Right lobe of liver (tissue), 6 donors: ENCODE measurements around the gene BEND3. TPM values are rescaled to one million over a fixed set of nuclear protein-coding genes. Genes with fewer than 3 reads are reported as not detected.

Source experiments
- ATAC-seq, 4 donors: fragments of 200-7000 bp; cut with Tn5 transposase; one replicate each; pipeline ENCODE4 v1.9.1; 2020; ENCODE audit warnings: mild to moderate bottlenecking in 4 of 4, moderate library complexity in 4 of 4
- DNase-seq, 3 donors: peaks; one replicate each; pipeline ENCODE4 v3.0.0-alpha.2; 2020
- H3K27ac ChIP-seq, 3 donors: fragments of 200-600 bp; one replicate each; pipeline ENCODE4 v1.8.0; 2022
- H3K27me3 ChIP-seq, 2 donors: fragments of 200-600 bp; one replicate each; pipeline ENCODE4 v1.8.0; 2022
- H3K36me3 ChIP-seq, 4 donors: fragments of 200-600 bp; sonication (generic) in 1 of 4; one replicate each; pipeline versions ENCODE4 v1.5.1 to v1.8.0; 2017 to 2022; ENCODE audit warnings: control low read depth in 1 of 4
- H3K4me1 ChIP-seq, 4 donors: fragments of 200-600 bp; sonication (generic) in 1 of 4; one replicate each; pipeline versions ENCODE4 v1.5.1 to v1.8.0; 2017 to 2022; ENCODE audit warnings: control low read depth in 1 of 4
- H3K4me3 ChIP-seq, 3 donors: fragments of 200-600 bp; one replicate each; pipeline ENCODE4 v1.8.0; 2022
- H3K9me3 ChIP-seq, 4 donors: fragments of 200-600 bp; sonication (generic) in 1 of 4; one replicate each; pipeline versions ENCODE4 v1.5.1 to v1.8.0; 2017 to 2022; ENCODE audit warnings: control low read depth in 1 of 4
- CTCF ChIP-seq, 4 donors: fragments of 200-600 bp in 3 of 4; fragments of 450-650 bp in 1 of 4; IDR thresholded peaks; one replicate each; pipeline versions ENCODE4 v1.5.1 to v1.8.0; 2016 to 2022; ENCODE audit warnings: antibody characterized with exemption in 4 of 4, mild to moderate bottlenecking in 2 of 4
- POLR2A ChIP-seq: fragments of 450-650 bp; IDR thresholded peaks from one replicate; pipeline ENCODE4 v1.6.1; 2017; ENCODE audit warnings: antibody characterized with exemption, mild to moderate bottlenecking
- WGBS: methylation state at CpG from one replicate; pipeline ENCODE4 v1.1.6; 2018; ENCODE audit warnings: low coverage, low lambda C conversion rate; ENCODE audit not compliant: insufficient coverage; ENCODE audit errors: missing lambda C conversion rate; 5-methylcytosine and 5-hydroxymethylcytosine counted together
- intact Hi-C, 2 donors: fragments of 100-400 bp; cut with DNase I; formaldehyde crosslinking; loops; one replicate each; pipeline versions ENCODE4 v1.11.2 to v1.14.1; 2022
- total RNA-seq, 6 experiments: library from RNA; depleted of rRNA in 2 of 6; stranded (reverse); fragments of >200 nt in 2 of 6; fragmentation: NEBNext Ultra II Directional in 3 of 6; extraction: Animal tissue kit (Norgen Biotek cat#: 25700) in 3 of 6; gene quantifications; one replicate each; pipeline versions ENCODE4 v1.1.0 to v1.2.4, GENCODE V29; 2016 to 2023
- donor health status: DM: no; HTN: yes; CAD: no.
- donor health status: DM: no; HTN: no; CAD: no.
- donor health status: DM: no; HTN: no; CAD: no.
- donor health status: DM: no; HTN: yes; CAD: no.
- donor health status: DM: no; HTN: yes; CAD: no.

BEND3 gene
- total RNA-seq, 6 experiments from 2014 or later: 0.83 to 2.7 (median 1.4) TPM

- Histone ChIP-seq H3K27me3 (no peaks in the 10 kb centered on the region), H3K4me1 (no peaks in the 10 kb centered on the region), H3K4me3 (no peak overlapping the region), H3K27ac (no peak overlapping the region), H3K9me3 (no peaks in the 10 kb centered on the region), H3K36me3 (no peaks in the 10 kb centered on the region)
- DNase-seq (peak in 1 of 3 donors; percentile 22), ATAC-seq (no peak)
- TF ChIP-seq CTCF (IDR thresholded peaks at IDR 0.05): no peak
- no peak for TF ChIP-seq POLR2A
- intact Hi-C loops: no loop called here
- WGBS: 90% methylated on average over 2 of the region's 12 CpGs
These were observed 44.6 kb downstream of the BEND3 start for GRCh38 chr6:107070686-107071085.

- Histone ChIP-seq H3K36me3 (no peaks in the 10 kb centered on the region), H3K4me3 (no peak overlapping the region), H3K4me1 (peaks cover 0 to 4% (median 2%) of the 10 kb centered on the region in 4 donors), H3K9me3 (no peaks in the 10 kb centered on the region), H3K27me3 (no peaks in the 10 kb centered on the region), H3K27ac (no peak overlapping the region)
- 96% methylated on average over 9 of the region's 53 CpGs for WGBS
- TF ChIP-seq CTCF (IDR thresholded peaks at IDR 0.05) (no peak), POLR2A (no peak)
- peak in 1 of 3 donors; percentile 53 for DNase-seq
- ATAC-seq: no peak
- intact Hi-C loops: no loop called here
These were observed 45.4 kb downstream of the BEND3 start for GRCh38 chr6:107069631-107070548.

GRCh38 chr6:107068691-107069630 lies 46.4 kb downstream of the BEND3 start:
- WGBS: 98% methylated on average over 32 of the region's 69 CpGs
- no peak overlapping the region for H3K4me3 ChIP-seq
- intact Hi-C loops: no loop called here
- H3K4me1 ChIP-seq: peaks cover 0 to 6% (median 2%) of the 10 kb centered on the region in 4 donors
- DNase-seq (peak in 1 of 3 donors; percentile 46), ATAC-seq (no peak)
- TF ChIP-seq POLR2A (no peak), CTCF (IDR thresholded peaks at IDR 0.05) (no peak)
- H3K27me3 ChIP-seq: no peaks in the 10 kb centered on the region
- no peak overlapping the region for H3K27ac ChIP-seq
- no peaks in the 10 kb centered on the region for H3K9me3 ChIP-seq
- no peaks in the 10 kb centered on the region for H3K36me3 ChIP-seq

- Histone ChIP-seq H3K27ac (no peak overlapping the region), H3K36me3 (no peaks in the 10 kb centered on the region), H3K27me3 (no peaks in the 10 kb centered on the region), H3K9me3 (no peaks in the 10 kb centered on the region), H3K4me3 (no peak overlapping the region), H3K4me1 (peaks cover 0 to 6% (median 2%) of the 10 kb centered on the region in 4 donors)
- intact Hi-C loops: no loop called here
- no peak for DNase-seq
- 83% methylated on average over 5 of the region's 9 CpGs for WGBS
- TF ChIP-seq CTCF (IDR thresholded peaks at IDR 0.05): no peak
- ATAC-seq: no peak
These were observed 48.3 kb downstream of the BEND3 start for GRCh38 chr6:107066697-107067659.
